ENCODE measurements around the gene BTBD8.
"Not testable (repeated sequence)": the region's sequence is repeated elsewhere in the genome, so short reads cannot be mapped to it uniquely, and the experiment has no call there.

BTBD8 gene

GRCh38 chr1:92076363-92076762 lies 3.8 kb upstream of the BTBD8 start:
- no peaks in the 10 kb centered on the region for H3K9me3 ChIP-seq (ENCODE audit: severe bottlenecking)
- H3K27ac ChIP-seq (ENCODE audit: poor library complexity, severe bottlenecking): no peak overlapping the region
- no peaks in the 10 kb centered on the region for H3K4me1 ChIP-seq (ENCODE audit: insufficient read depth, poor library complexity, severe bottlenecking)
- no peak for ATAC-seq (ENCODE audit: low read depth)
- no peaks in the 10 kb centered on the region for H3K27me3 ChIP-seq (ENCODE audit: insufficient read depth, poor library complexity, severe bottlenecking)
- DNase-seq (ENCODE audit: low spot score): no peak
- H3K36me3 ChIP-seq (ENCODE audit: low read depth): no peaks in the 10 kb centered on the region
- no peak for TF ChIP-seq CTCF (IDR thresholded peaks at IDR 0.05; ENCODE audit: poor library complexity, severe bottlenecking)
- no peak overlapping the region for H3K4me3 ChIP-seq (ENCODE audit: severe bottlenecking)

GRCh38 chr1:92078077-92078476 lies 2.1 kb upstream of the BTBD8 start:
- not testable (repeated sequence) for DNase-seq (ENCODE audit: low spot score); H3K27me3 ChIP-seq (ENCODE audit: insufficient read depth, poor library complexity, severe bottlenecking); H3K36me3 ChIP-seq (ENCODE audit: low read depth); H3K9me3 ChIP-seq (ENCODE audit: severe bottlenecking); H3K4me3 ChIP-seq (ENCODE audit: severe bottlenecking); ATAC-seq (ENCODE audit: low read depth); H3K4me1 ChIP-seq (ENCODE audit: insufficient read depth, poor library complexity, severe bottlenecking); H3K27ac ChIP-seq (ENCODE audit: poor library complexity, severe bottlenecking)

GRCh38 chr1:92079441-92079840 lies 704 bp upstream of the BTBD8 start:
- Histone ChIP-seq H3K4me3 (ENCODE audit: severe bottlenecking) (no peak overlapping the region), H3K27ac (ENCODE audit: poor library complexity, severe bottlenecking) (peak overlapping the region; percentile 24)
- no peak for TF ChIP-seq CTCF (IDR thresholded peaks at IDR 0.05; ENCODE audit: poor library complexity, severe bottlenecking)

GRCh38 chr1:92081031-92081430 lies 886 bp downstream of the BTBD8 start:
- Histone ChIP-seq H3K27me3 (ENCODE audit: insufficient read depth, poor library complexity, severe bottlenecking) (no peaks in the 10 kb centered on the region), H3K4me3 (ENCODE audit: severe bottlenecking) (peak overlapping the region; percentile 81), H3K4me1 (ENCODE audit: insufficient read depth, poor library complexity, severe bottlenecking) (peaks cover 5% of the 10 kb centered on the region), H3K27ac (ENCODE audit: poor library complexity, severe bottlenecking) (peak overlapping the region; percentile 24), H3K36me3 (ENCODE audit: low read depth) (no peaks in the 10 kb centered on the region), H3K9me3 (ENCODE audit: severe bottlenecking) (no peaks in the 10 kb centered on the region)
- ATAC-seq (ENCODE audit: low read depth) (no peak), DNase-seq (ENCODE audit: low spot score) (no peak)
- TF ChIP-seq CTCF (IDR thresholded peaks at IDR 0.05; ENCODE audit: poor library complexity, severe bottlenecking): no peak

More at GRCh38 chr1:92079441-92079840, 704 bp upstream of the BTBD8 start:
- H3K36me3 ChIP-seq (ENCODE audit: low read depth): no peaks in the 10 kb centered on the region
- ATAC-seq (ENCODE audit: low read depth) (no peak), DNase-seq (ENCODE audit: low spot score) (no peak)
- H3K4me1 ChIP-seq (ENCODE audit: insufficient read depth, poor library complexity, severe bottlenecking): peaks cover 5% of the 10 kb centered on the region
- H3K27me3 ChIP-seq (ENCODE audit: insufficient read depth, poor library complexity, severe bottlenecking): no peaks in the 10 kb centered on the region
- no peaks in the 10 kb centered on the region for H3K9me3 ChIP-seq (ENCODE audit: severe bottlenecking)

GRCh38 chr1:92084651-92085050 lies 4.5 kb downstream of the BTBD8 start:
- Histone ChIP-seq H3K9me3 (ENCODE audit: severe bottlenecking) (no peaks in the 10 kb centered on the region), H3K27ac (ENCODE audit: poor library complexity, severe bottlenecking) (no peak overlapping the region), H3K4me3 (ENCODE audit: severe bottlenecking) (no peak overlapping the region), H3K27me3 (ENCODE audit: insufficient read depth, poor library complexity, severe bottlenecking) (no peaks in the 10 kb centered on the region), H3K4me1 (ENCODE audit: insufficient read depth, poor library complexity, severe bottlenecking) (peaks cover 5% of the 10 kb centered on the region), H3K36me3 (ENCODE audit: low read depth) (no peaks in the 10 kb centered on the region)
- DNase-seq (ENCODE audit: low spot score) (no peak), ATAC-seq (ENCODE audit: low read depth) (no peak)
- TF ChIP-seq CTCF (IDR thresholded peaks at IDR 0.05; ENCODE audit: poor library complexity, severe bottlenecking): no peak

Data from RWPE2 (cell line).